ENCODE measurements around the gene PRKCG. TPM values are rescaled to one million over a fixed set of nuclear protein-coding genes. Genes with fewer than 3 reads are reported as not detected.

PRKCG gene
- total RNA-seq, 6 donors from 2014 or later: 0.17 to 1.0 (median 0.39) TPM; not detected in 3

GRCh38 chr19:53876651-53877224, 5.3 kb upstream of the PRKCG start:
- H3K9me3 ChIP-seq: no peaks in the 10 kb centered on the region
- DNase-seq (no peak), ATAC-seq (ENCODE audit: low FRiP score in 2 of 2) (peak in 1 of 2 donors; percentile 0)
- peaks cover 0 to 2% (median 1%) of the 10 kb centered on the region in 4 donors for H3K27me3 ChIP-seq
- no peak for TF ChIP-seq POLR2AphosphoS5 (IDR thresholded peaks at IDR 0.05)
- TF ChIP-seq EP300 (IDR thresholded peaks at IDR 0.05): no peak
- no peak for TF ChIP-seq CTCF (IDR thresholded peaks at IDR 0.05)
- TF ChIP-seq POLR2A (IDR thresholded peaks at IDR 0.05): no peak
- WGBS, 2 donors: 89 to 92% methylated on average over 5 of the region's 6 CpGs
- H3K4me1 ChIP-seq: peaks cover 22 to 53% (median 31%) of the 10 kb centered on the region in 4 donors
- peaks cover 7 to 49% (median 26%) of the 10 kb centered on the region in 4 donors for H3K36me3 ChIP-seq
- no peak overlapping the region for H3K4me3 ChIP-seq
- H3K27ac ChIP-seq: no peak overlapping the region

- ATAC-seq (ENCODE audit: low FRiP score in 2 of 2): no peak
- H3K4me1 ChIP-seq: peaks cover 24 to 53% (median 36%) of the 10 kb centered on the region in 4 donors
Measured at GRCh38 chr19:53877361-53877766, 4.6 kb upstream of the PRKCG start.

GRCh38 chr19:53878776-53879139, 3.2 kb upstream of the PRKCG start:
- peak in 1 of 2 donors; percentile 23 for ATAC-seq (ENCODE audit: low FRiP score in 2 of 2)
- no peak overlapping the region for H3K27ac ChIP-seq

More at GRCh38 chr19:53877361-53877766, 4.6 kb upstream of the PRKCG start:
- no peak overlapping the region for H3K4me3 ChIP-seq
- DNase-seq: no peak
- TF ChIP-seq POLR2A (IDR thresholded peaks at IDR 0.05) (no peak), EP300 (IDR thresholded peaks at IDR 0.05) (no peak), CTCF (IDR thresholded peaks at IDR 0.05) (no peak), POLR2AphosphoS5 (IDR thresholded peaks at IDR 0.05) (no peak)
- H3K27me3 ChIP-seq: peaks cover 0 to 8% (median 7%) of the 10 kb centered on the region in 4 donors
- H3K9me3 ChIP-seq: no peaks in the 10 kb centered on the region
- WGBS, 2 donors: 78 to 83% methylated on average over 10 of the region's 10 CpGs
- H3K27ac ChIP-seq: no peak overlapping the region
- H3K36me3 ChIP-seq: peaks cover 7 to 43% (median 26%) of the 10 kb centered on the region in 4 donors

GRCh38 chr19:53879140-53880081, 2.6 kb upstream of the PRKCG start:
- no peaks in the 10 kb centered on the region for H3K9me3 ChIP-seq
- ATAC-seq (ENCODE audit: low FRiP score in 2 of 2): peak; percentile 93 to 96
- H3K4me3 ChIP-seq: peak overlapping the region; percentile 39 to 50 (median 48)
- peaks cover 25 to 35% (median 30%) of the 10 kb centered on the region in 4 donors for H3K4me1 ChIP-seq
- WGBS, 2 donors: 4 to 5% methylated on average over 17 to 22 of the region's 51 CpGs
- peaks cover 0 to 28% (median 23%) of the 10 kb centered on the region in 4 donors for H3K27me3 ChIP-seq
- H3K36me3 ChIP-seq: peaks cover under 1 to 23% (median 10%) of the 10 kb centered on the region in 4 donors
- DNase-seq: peak; percentile 92 to 98
- H3K27ac ChIP-seq: peak overlapping the region in 1 of 4 donors; percentile 45
- TF ChIP-seq POLR2AphosphoS5 (IDR thresholded peaks at IDR 0.05) (peak in 1 of 2 donors; percentile 55), POLR2A (IDR thresholded peaks at IDR 0.05) (no peak), EP300 (IDR thresholded peaks at IDR 0.05) (no peak), CTCF (IDR thresholded peaks at IDR 0.05) (peak in 1 of 6 experiments; percentile 31)

More at GRCh38 chr19:53878776-53879139, 3.2 kb upstream of the PRKCG start:
- WGBS, 2 donors: 43 to 47% methylated on average over 12 of the region's 12 CpGs
- TF ChIP-seq CTCF (IDR thresholded peaks at IDR 0.05) (no peak), EP300 (IDR thresholded peaks at IDR 0.05) (no peak), POLR2A (IDR thresholded peaks at IDR 0.05) (no peak)
- Histone ChIP-seq H3K4me3 (peak overlapping the region; percentile 39 to 50 (median 48)), H3K9me3 (no peaks in the 10 kb centered on the region), H3K4me1 (peaks cover 25 to 42% (median 34%) of the 10 kb centered on the region in 4 donors), H3K36me3 (peaks cover 7 to 29% (median 17%) of the 10 kb centered on the region in 4 donors), H3K27me3 (peaks cover 0 to 22% (median 20%) of the 10 kb centered on the region in 4 donors)
- no peak for DNase-seq
